GM18520 (cell line): ENCODE measurements around the gene SERPINA5.
"Not testable (repeated sequence)": the region's sequence is repeated elsewhere in the genome, so short reads cannot be mapped to it uniquely, and the experiment has no call there.

Experiments
- ATAC-seq: cut with Tn5 transposase; IDR thresholded peaks from one replicate; pipeline ENCODE4 v1.9.1; 2021; ENCODE audit not compliant: unreplicated experiment

SERPINA5 gene

GRCh38 chr14:94621358-94622134, 40.3 kb downstream of the SERPINA5 start:
- ATAC-seq: no peak

GRCh38 chr14:94622653-94623421, 41.6 kb downstream of the SERPINA5 start:
- no peak for ATAC-seq

GRCh38 chr14:94623422-94623809, 42.2 kb downstream of the SERPINA5 start:
- ATAC-seq: no peak

- ATAC-seq: no peak
These were observed 42.8 kb downstream of the SERPINA5 start for GRCh38 chr14:94623856-94624499.

GRCh38 chr14:94624537-94625352, 43.5 kb downstream of the SERPINA5 start:
- ATAC-seq: no peak

GRCh38 chr14:94625353-94625635, 44.1 kb downstream of the SERPINA5 start:
- ATAC-seq: no peak

- no peak for ATAC-seq
These were observed 47.4 kb downstream of the SERPINA5 start for GRCh38 chr14:94628578-94628977.

GRCh38 chr14:94630396-94630795, 49.2 kb downstream of the SERPINA5 start:
- no peak for ATAC-seq

- no peak for ATAC-seq
These were observed 49.8 kb downstream of the SERPINA5 start for GRCh38 chr14:94631050-94631449.

- ATAC-seq: no peak
These were observed 50.5 kb downstream of the SERPINA5 start for GRCh38 chr14:94631536-94632304.

GRCh38 chr14:94632305-94632590, 51.0 kb downstream of the SERPINA5 start:
- no peak for ATAC-seq

GRCh38 chr14:94633121-94633520, 51.9 kb downstream of the SERPINA5 start:
- no peak for ATAC-seq

GRCh38 chr14:94635154-94635553, 53.9 kb downstream of the SERPINA5 start:
- ATAC-seq: no peak

GRCh38 chr14:94636744-94637412, 55.7 kb downstream of the SERPINA5 start:
- no peak for ATAC-seq

- ATAC-seq: not testable (repeated sequence)
These were observed 56.6 kb downstream of the SERPINA5 start for GRCh38 chr14:94637814-94638213.

- no peak for ATAC-seq
These were observed 57.1 kb downstream of the SERPINA5 start for GRCh38 chr14:94638339-94638738.

- no peak for ATAC-seq
These were observed 58.0 kb downstream of the SERPINA5 start for GRCh38 chr14:94638961-94639817.

- ATAC-seq: no peak
These were observed 59.8 kb downstream of the SERPINA5 start for GRCh38 chr14:94640721-94641631.
